ENCODE data around the gene SRRM2.
"Not testable (repeated sequence)": the region's sequence is repeated elsewhere in the genome, so short reads cannot be mapped to it uniquely, and the experiment has no call there.

The SRRM2 gene

GRCh38 chr16:2717383-2718263, 34.8 kb upstream of the SRRM2 start:
- no peaks in the 10 kb centered on the region for H3K36me3 ChIP-seq (ENCODE audit: control insufficient read depth, insufficient read depth, low read length)
- no peak overlapping the region for H3K9ac ChIP-seq (ENCODE audit: low read length)
- no peaks in the 10 kb centered on the region for H3K4me1 ChIP-seq (ENCODE audit: control insufficient read depth, insufficient read depth, low read length)
- peaks cover 4% of the 10 kb centered on the region for H3K27me3 ChIP-seq (ENCODE audit: control insufficient read depth, insufficient read depth, low read length)
- no peak overlapping the region for H3K4me3 ChIP-seq (ENCODE audit: low read length)
- no peak overlapping the region for H3K27ac ChIP-seq (ENCODE audit: low read depth, low read length)

- H3K27ac ChIP-seq (ENCODE audit: low read depth, low read length) = no peak overlapping the region
- H3K4me1 ChIP-seq (ENCODE audit: control insufficient read depth, insufficient read depth, low read length) = no peaks in the 10 kb centered on the region
- no peak overlapping the region for H3K4me3 ChIP-seq (ENCODE audit: low read length)
Observed at GRCh38 chr16:2719328-2720063, 32.9 kb upstream of the SRRM2 start.

GRCh38 chr16:2720064-2720457, 32.4 kb upstream of the SRRM2 start, which contains the start of gene PRSS27:
Gene PRSS27, minus strand, starts transcription at chr16:2720224. Its CDS starts 64 bp downstream, at chr16:2720160.
- Histone ChIP-seq H3K4me1 (ENCODE audit: control insufficient read depth, insufficient read depth, low read length) (no peaks in the 10 kb centered on the region), H3K27me3 (ENCODE audit: control insufficient read depth, insufficient read depth, low read length) (peaks cover 2% of the 10 kb centered on the region), H3K27ac (ENCODE audit: low read depth, low read length) (peak within 1 kb of the TSS; percentile 55), H3K36me3 (ENCODE audit: control insufficient read depth, insufficient read depth, low read length) (no peaks in the 10 kb centered on the region), H3K9ac (ENCODE audit: low read length) (no peak within 1 kb of the TSS), H3K4me3 (ENCODE audit: low read length) (peak within 1 kb of the TSS; percentile 61)

More at GRCh38 chr16:2719328-2720063, 32.9 kb upstream of the SRRM2 start:
- peaks cover 4% of the 10 kb centered on the region for H3K27me3 ChIP-seq (ENCODE audit: control insufficient read depth, insufficient read depth, low read length)
- H3K9ac ChIP-seq (ENCODE audit: low read length) = no peak overlapping the region
- no peaks in the 10 kb centered on the region for H3K36me3 ChIP-seq (ENCODE audit: control insufficient read depth, insufficient read depth, low read length)

- no peaks in the 10 kb centered on the region for H3K4me1 ChIP-seq (ENCODE audit: control insufficient read depth, insufficient read depth, low read length)
- no peaks in the 10 kb centered on the region for H3K36me3 ChIP-seq (ENCODE audit: control insufficient read depth, insufficient read depth, low read length)
- H3K27ac ChIP-seq (ENCODE audit: low read depth, low read length) = peak overlapping the region; percentile 55
- H3K9ac ChIP-seq (ENCODE audit: low read length) = no peak overlapping the region
- H3K4me3 ChIP-seq (ENCODE audit: low read length) = peak overlapping the region; percentile 61
- no peaks in the 10 kb centered on the region for H3K27me3 ChIP-seq (ENCODE audit: control insufficient read depth, insufficient read depth, low read length)
Observed at GRCh38 chr16:2720719-2721633, 31.5 kb upstream of the SRRM2 start.

- not testable (repeated sequence) for H3K27ac ChIP-seq (ENCODE audit: low read depth, low read length); H3K36me3 ChIP-seq (ENCODE audit: control insufficient read depth, insufficient read depth, low read length); H3K27me3 ChIP-seq (ENCODE audit: control insufficient read depth, insufficient read depth, low read length); H3K9ac ChIP-seq (ENCODE audit: low read length); H3K4me1 ChIP-seq (ENCODE audit: control insufficient read depth, insufficient read depth, low read length)
- peak overlapping the region; percentile 48 for H3K4me3 ChIP-seq (ENCODE audit: low read length)
Observed at GRCh38 chr16:2721634-2722173, 30.7 kb upstream of the SRRM2 start.

GRCh38 chr16:2724088-2724676, 28.3 kb upstream of the SRRM2 start:
- no peak overlapping the region for H3K4me3 ChIP-seq (ENCODE audit: low read length)
- no peaks in the 10 kb centered on the region for H3K27me3 ChIP-seq (ENCODE audit: control insufficient read depth, insufficient read depth, low read length)
- no peak overlapping the region for H3K9ac ChIP-seq (ENCODE audit: low read length)
- H3K36me3 ChIP-seq (ENCODE audit: control insufficient read depth, insufficient read depth, low read length) = no peaks in the 10 kb centered on the region
- H3K4me1 ChIP-seq (ENCODE audit: control insufficient read depth, insufficient read depth, low read length) = no peaks in the 10 kb centered on the region
- no peak overlapping the region for H3K27ac ChIP-seq (ENCODE audit: low read depth, low read length)

- Histone ChIP-seq H3K4me3 (ENCODE audit: low read length) (no peak overlapping the region), H3K9ac (ENCODE audit: low read length) (no peak overlapping the region)
Observed at GRCh38 chr16:2724816-2725348, 27.6 kb upstream of the SRRM2 start.

GRCh38 chr16:2726923-2727322, 25.5 kb upstream of the SRRM2 start:
- Histone ChIP-seq H3K27me3 (ENCODE audit: control insufficient read depth, insufficient read depth, low read length) (no peaks in the 10 kb centered on the region), H3K27ac (ENCODE audit: low read depth, low read length) (no peak overlapping the region), H3K4me3 (ENCODE audit: low read length) (no peak overlapping the region), H3K36me3 (ENCODE audit: control insufficient read depth, insufficient read depth, low read length) (no peaks in the 10 kb centered on the region), H3K9ac (ENCODE audit: low read length) (no peak overlapping the region), H3K4me1 (ENCODE audit: control insufficient read depth, insufficient read depth, low read length) (no peaks in the 10 kb centered on the region)

More at GRCh38 chr16:2724816-2725348, 27.6 kb upstream of the SRRM2 start:
- Histone ChIP-seq H3K36me3 (ENCODE audit: control insufficient read depth, insufficient read depth, low read length) (no peaks in the 10 kb centered on the region), H3K4me1 (ENCODE audit: control insufficient read depth, insufficient read depth, low read length) (no peaks in the 10 kb centered on the region), H3K27me3 (ENCODE audit: control insufficient read depth, insufficient read depth, low read length) (no peaks in the 10 kb centered on the region), H3K27ac (ENCODE audit: low read depth, low read length) (no peak overlapping the region)

- H3K36me3 ChIP-seq (ENCODE audit: control insufficient read depth, insufficient read depth, low read length) = no peaks in the 10 kb centered on the region
- no peak overlapping the region for H3K27ac ChIP-seq (ENCODE audit: low read depth, low read length)
- no peak overlapping the region for H3K4me3 ChIP-seq (ENCODE audit: low read length)
- no peaks in the 10 kb centered on the region for H3K27me3 ChIP-seq (ENCODE audit: control insufficient read depth, insufficient read depth, low read length)
- no peaks in the 10 kb centered on the region for H3K4me1 ChIP-seq (ENCODE audit: control insufficient read depth, insufficient read depth, low read length)
- H3K9ac ChIP-seq (ENCODE audit: low read length) = no peak overlapping the region
Observed at GRCh38 chr16:2728034-2728433, 24.4 kb upstream of the SRRM2 start.

- H3K4me3 ChIP-seq (ENCODE audit: low read length) = no peak overlapping the region
- no peak overlapping the region for H3K9ac ChIP-seq (ENCODE audit: low read length)
- H3K27ac ChIP-seq (ENCODE audit: low read depth, low read length) = no peak overlapping the region
- no peaks in the 10 kb centered on the region for H3K4me1 ChIP-seq (ENCODE audit: control insufficient read depth, insufficient read depth, low read length)
- H3K27me3 ChIP-seq (ENCODE audit: control insufficient read depth, insufficient read depth, low read length) = peaks cover 5% of the 10 kb centered on the region
- H3K36me3 ChIP-seq (ENCODE audit: control insufficient read depth, insufficient read depth, low read length) = no peaks in the 10 kb centered on the region
Observed at GRCh38 chr16:2734844-2735515, 17.5 kb upstream of the SRRM2 start.

Data from rectal smooth muscle tissue (tissue), 1 donor.